ENCODE data around the gene MAML1. TPM values are rescaled to one million over a fixed set of nuclear protein-coding genes. Genes with fewer than 3 reads are reported as not detected.
"Not testable (repeated sequence)": the region's sequence is repeated elsewhere in the genome, so short reads cannot be mapped to it uniquely, and the experiment has no call there.

Gene MAML1
- total RNA-seq, 2 donors from 2014 or later = 29.7 TPM

DNA sequence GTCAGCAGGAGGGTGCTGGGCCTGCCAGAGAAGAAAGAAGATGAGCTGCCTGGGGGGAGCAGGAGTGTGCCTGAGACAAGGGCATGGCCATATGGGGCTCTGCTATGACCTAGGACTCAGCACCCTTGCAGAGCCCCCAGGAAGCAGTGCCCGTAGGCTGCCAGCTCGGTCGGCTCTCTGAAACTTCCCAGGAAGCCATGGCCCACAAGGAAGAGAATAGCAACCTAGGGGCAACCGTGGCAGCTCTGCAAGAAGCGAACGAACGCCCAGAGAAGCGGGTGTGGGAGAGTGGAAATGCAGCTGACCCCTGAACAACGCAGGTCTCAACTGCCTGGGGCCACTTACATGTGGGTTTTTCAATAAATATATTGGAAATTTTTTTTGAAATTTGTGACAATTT, 50.5 kb downstream of the MAML1 start:
- Histone ChIP-seq H3K4me3 (no peak overlapping the region), H3K9ac (ENCODE audit: low read depth in 2 of 2, low read length in 2 of 2) (no peak overlapping the region), H3K27ac (no peak overlapping the region), H3K9me3 (no peaks in the 10 kb centered on the region), H3K4me1 (no peaks in the 10 kb centered on the region), H3K27me3 (no peaks in the 10 kb centered on the region), H3K36me3 (no peaks in the 10 kb centered on the region)
- no peak for DNase-seq
- intact Hi-C loops (cut with DNase I) = no loop called here
- no peak for TF ChIP-seq CTCF (IDR thresholded peaks at IDR 0.05)

DNA sequence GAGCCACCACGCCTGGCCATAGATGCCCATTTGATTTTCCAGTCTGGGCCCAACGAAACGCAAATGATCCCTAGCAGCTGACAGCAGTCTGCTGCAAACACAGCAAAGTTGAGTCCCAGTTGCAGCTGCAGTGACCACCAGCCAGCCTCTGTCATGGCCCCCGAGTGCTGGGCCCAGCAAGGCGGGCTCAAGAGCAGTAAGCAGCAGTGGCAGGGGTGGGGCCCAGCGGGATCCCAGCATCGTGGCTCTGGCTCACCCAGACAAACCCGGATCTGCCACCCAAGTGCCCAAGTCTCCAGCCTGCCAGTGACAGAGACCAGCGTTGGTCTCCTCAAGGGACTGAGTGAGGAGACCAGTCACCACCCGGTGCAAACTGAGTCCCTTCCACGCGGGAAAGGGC, 54.2 kb downstream of the MAML1 start:
- DNase-seq = no peak
- Histone ChIP-seq H3K4me3 (no peak overlapping the region), H3K9me3 (no peaks in the 10 kb centered on the region)

GRCh38 chr5:179788193-179788854, 55.7 kb downstream of the MAML1 start:
- H3K36me3 ChIP-seq = no peaks in the 10 kb centered on the region
- intact Hi-C loops (cut with DNase I) = no loop called here
- H3K4me1 ChIP-seq = no peaks in the 10 kb centered on the region
- no peak for DNase-seq
- H3K27ac ChIP-seq = no peak overlapping the region
- no peaks in the 10 kb centered on the region for H3K9me3 ChIP-seq
- H3K27me3 ChIP-seq = no peaks in the 10 kb centered on the region
- H3K9ac ChIP-seq (ENCODE audit: low read depth in 2 of 2, low read length in 2 of 2) = no peak overlapping the region
- no peak for TF ChIP-seq CTCF (IDR thresholded peaks at IDR 0.05)
- H3K4me3 ChIP-seq = no peak overlapping the region

More for the DNA sequence above, 54.2 kb downstream of the MAML1 start:
- Histone ChIP-seq H3K27ac (no peak overlapping the region), H3K9ac (ENCODE audit: low read depth in 2 of 2, low read length in 2 of 2) (no peak overlapping the region), H3K36me3 (no peaks in the 10 kb centered on the region), H3K4me1 (no peaks in the 10 kb centered on the region), H3K27me3 (no peaks in the 10 kb centered on the region)
- intact Hi-C loops (cut with DNase I) = no loop called here
- TF ChIP-seq CTCF (IDR thresholded peaks at IDR 0.05) = no peak

DNA sequence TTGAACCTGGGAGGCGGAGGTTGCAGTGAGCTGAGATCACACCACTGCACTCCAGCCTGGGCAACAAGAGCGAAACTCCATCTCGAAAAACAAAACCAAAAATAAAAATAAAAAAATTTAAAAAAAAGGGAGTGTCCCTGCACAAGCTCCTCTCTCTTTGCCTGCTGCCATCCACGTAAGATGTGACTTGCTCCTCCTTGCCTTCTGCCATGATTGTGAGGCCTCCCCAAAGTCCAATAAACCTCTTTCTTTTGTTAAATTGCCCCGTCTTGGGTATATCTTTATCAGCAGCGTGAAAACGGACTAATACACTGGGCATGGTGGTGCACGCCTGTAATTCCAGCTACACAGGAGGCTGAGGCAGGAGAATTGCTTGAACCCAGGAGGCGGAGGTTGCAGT, 56.7 kb downstream of the MAML1 start:
- intact Hi-C loops (cut with DNase I); DNase-seq: not testable (repeated sequence)

DNA sequence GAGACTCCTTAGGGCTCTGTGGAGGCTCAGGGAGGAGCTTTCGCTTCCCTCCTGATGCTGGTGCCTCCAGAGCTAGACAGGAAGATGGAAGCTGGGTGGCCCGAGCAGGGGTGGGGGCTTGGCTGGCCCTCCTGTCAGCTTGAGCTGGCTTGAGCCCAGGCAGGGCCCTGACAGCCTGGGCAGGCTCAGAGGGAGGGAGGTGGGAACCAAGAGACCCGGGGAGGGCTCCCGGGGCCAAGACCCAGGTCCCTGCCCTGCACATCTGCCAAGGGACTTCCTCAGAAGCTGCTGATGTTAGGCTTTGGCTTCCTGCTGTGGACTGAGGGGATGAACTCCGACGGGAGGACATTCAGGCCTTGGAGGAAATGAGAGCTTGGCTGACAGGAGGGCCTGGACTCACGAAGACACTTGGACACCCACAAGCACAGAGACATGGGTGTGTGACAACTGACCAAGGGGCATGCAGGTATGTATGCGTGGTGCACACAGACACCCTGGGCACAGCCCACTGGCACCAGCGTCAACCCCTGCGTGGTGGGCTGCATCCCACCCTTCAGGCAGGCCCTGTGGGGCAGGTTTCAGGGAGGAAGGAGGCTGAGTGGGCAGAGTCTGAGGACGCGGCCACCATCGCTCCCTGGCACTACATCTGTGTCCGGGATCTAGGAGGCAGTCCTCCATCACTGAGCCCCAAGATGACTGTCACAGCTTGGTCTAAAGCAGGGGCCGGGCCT, 59.4 kb downstream of the MAML1 start:
- no peak overlapping the region for H3K4me3 ChIP-seq
- no peak overlapping the region for H3K9ac ChIP-seq (ENCODE audit: low read depth in 2 of 2, low read length in 2 of 2)
- no peak for DNase-seq
- H3K27me3 ChIP-seq = no peaks in the 10 kb centered on the region
- peak overlapping the region; percentile 17 for H3K27ac ChIP-seq
- H3K9me3 ChIP-seq = no peaks in the 10 kb centered on the region
- H3K36me3 ChIP-seq = no peaks in the 10 kb centered on the region
- peaks cover 4% of the 10 kb centered on the region for H3K4me1 ChIP-seq
- TF ChIP-seq CTCF (IDR thresholded peaks at IDR 0.05) = no peak
- intact Hi-C loops (cut with DNase I) = no loop called here

More for the DNA sequence above, 56.7 kb downstream of the MAML1 start:
- not testable (repeated sequence) for H3K9ac ChIP-seq (ENCODE audit: low read depth in 2 of 2, low read length in 2 of 2); H3K4me1 ChIP-seq; H3K36me3 ChIP-seq; H3K27ac ChIP-seq; H3K27me3 ChIP-seq; H3K4me3 ChIP-seq; H3K9me3 ChIP-seq

All from colonic mucosa (tissue), 4 donors.